ENCODE measurements around the gene IFNK.
"Not testable (repeated sequence)": the region's sequence is repeated elsewhere in the genome, so short reads cannot be mapped to it uniquely, and the experiment has no call there.

The IFNK gene

GRCh38 chr9:27524236-27524635 lies at the start of gene IFNK:
IFNK (plus strand) TSS chr9:27524290; CDS start chr9:27524337, 47 bp downstream.
- no peak for DNase-seq

- no peak for DNase-seq
Measured at GRCh38 chr9:27474305-27474704, 49.8 kb upstream of the IFNK start.

- no peak for DNase-seq
Measured at GRCh38 chr9:27475057-27475595, 49.0 kb upstream of the IFNK start.

GRCh38 chr9:27476870-27477515 lies 47.1 kb upstream of the IFNK start:
- no peak for DNase-seq

- no peak for DNase-seq
Measured at GRCh38 chr9:27478322-27478721, 45.8 kb upstream of the IFNK start.

GRCh38 chr9:27482709-27483108 lies 41.4 kb upstream of the IFNK start:
- DNase-seq, result no peak

- no peak for DNase-seq
Measured at GRCh38 chr9:27483576-27483975, 40.5 kb upstream of the IFNK start.

- no peak for DNase-seq
Measured at GRCh38 chr9:27485158-27485557, 38.9 kb upstream of the IFNK start.

- DNase-seq, result no peak
Measured at GRCh38 chr9:27487128-27487640, 36.9 kb upstream of the IFNK start.

GRCh38 chr9:27487927-27488326 lies 36.2 kb upstream of the IFNK start:
- DNase-seq, result no peak

- DNase-seq, result no peak
Measured at GRCh38 chr9:27489087-27489876, 34.8 kb upstream of the IFNK start.

GRCh38 chr9:27491154-27491553 lies 32.9 kb upstream of the IFNK start:
- no peak for DNase-seq

- DNase-seq, result no peak
Measured at GRCh38 chr9:27495480-27496134, 28.5 kb upstream of the IFNK start.

GRCh38 chr9:27496135-27496504 lies 28.0 kb upstream of the IFNK start:
- DNase-seq, result no peak

GRCh38 chr9:27497883-27498417 lies 26.1 kb upstream of the IFNK start:
- DNase-seq, result no peak

GRCh38 chr9:27499451-27499850 lies 24.6 kb upstream of the IFNK start:
- no peak for DNase-seq

GRCh38 chr9:27500902-27501301 lies 23.2 kb upstream of the IFNK start:
- not testable (repeated sequence) for DNase-seq

GRCh38 chr9:27503623-27504022 lies 20.5 kb upstream of the IFNK start:
- no peak for DNase-seq

- no peak for DNase-seq
Measured at GRCh38 chr9:27504259-27504658, 19.8 kb upstream of the IFNK start.

- DNase-seq, result no peak
Measured at GRCh38 chr9:27505744-27506161, 18.3 kb upstream of the IFNK start.

GRCh38 chr9:27506981-27507380 lies 17.1 kb upstream of the IFNK start:
- no peak for DNase-seq

- no peak for DNase-seq
Measured at GRCh38 chr9:27510780-27511179, 13.3 kb upstream of the IFNK start.

- DNase-seq, result no peak
Measured at GRCh38 chr9:27511771-27512170, 12.3 kb upstream of the IFNK start.

Measured in amniotic stem cell (primary cell).